ENCODE results near the gene ZNF512B.

Gene ZNF512B

DNA sequence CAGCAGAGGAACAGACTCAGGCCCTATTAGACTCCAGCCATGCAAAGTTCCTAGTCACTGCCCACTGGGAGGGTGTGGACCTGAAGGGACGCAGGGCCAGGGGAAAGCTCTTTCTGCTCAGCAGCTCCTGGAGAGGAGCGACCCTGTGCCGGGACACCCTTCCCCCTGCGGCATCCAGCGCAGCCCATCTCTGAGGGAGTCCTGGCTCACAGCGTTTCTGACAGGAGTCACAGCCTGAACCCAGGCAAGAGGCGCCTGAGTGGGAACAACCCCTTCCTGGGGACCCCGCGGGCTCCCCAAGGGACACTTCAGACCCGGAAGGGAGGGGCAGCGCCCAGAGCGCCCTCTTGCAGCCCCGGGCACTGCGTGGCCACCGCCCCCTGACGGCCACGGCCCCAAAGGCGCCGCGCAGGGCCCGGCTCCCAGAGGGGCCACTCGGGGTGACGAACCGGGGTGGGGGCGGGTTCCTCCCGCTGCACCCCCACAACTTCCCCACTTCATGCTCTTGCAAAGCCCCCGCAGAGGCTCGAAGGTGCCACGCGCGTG is 14.4 kb downstream of the ZNF512B start (continued):
- TF ChIP-seq, protein P1, sequence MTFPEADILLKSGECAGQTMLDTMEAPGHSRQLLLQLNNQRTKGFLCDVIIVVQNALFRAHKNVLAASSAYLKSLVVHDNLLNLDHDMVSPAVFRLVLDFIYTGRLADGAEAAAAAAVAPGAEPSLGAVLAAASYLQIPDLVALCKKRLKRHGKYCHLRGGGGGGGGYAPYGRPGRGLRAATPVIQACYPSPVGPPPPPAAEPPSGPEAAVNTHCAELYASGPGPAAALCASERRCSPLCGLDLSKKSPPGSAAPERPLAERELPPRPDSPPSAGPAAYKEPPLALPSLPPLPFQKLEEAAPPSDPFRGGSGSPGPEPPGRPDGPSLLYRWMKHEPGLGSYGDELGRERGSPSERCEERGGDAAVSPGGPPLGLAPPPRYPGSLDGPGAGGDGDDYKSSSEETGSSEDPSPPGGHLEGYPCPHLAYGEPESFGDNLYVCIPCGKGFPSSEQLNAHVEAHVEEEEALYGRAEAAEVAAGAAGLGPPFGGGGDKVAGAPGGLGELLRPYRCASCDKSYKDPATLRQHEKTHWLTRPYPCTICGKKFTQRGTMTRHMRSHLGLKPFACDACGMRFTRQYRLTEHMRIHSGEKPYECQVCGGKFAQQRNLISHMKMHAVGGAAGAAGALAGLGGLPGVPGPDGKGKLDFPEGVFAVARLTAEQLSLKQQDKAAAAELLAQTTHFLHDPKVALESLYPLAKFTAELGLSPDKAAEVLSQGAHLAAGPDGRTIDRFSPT (tag by site-specific recombination; IDR thresholded peaks at IDR 0.05), result peak; percentile 56; the same call in 1 of the 2 replicates
- TF ChIP-seq ZNF2 (tag by site-specific recombination; IDR thresholded peaks at IDR 0.05) (no peak), MEIS1 (CRISPR knock-in tag; IDR thresholded peaks at IDR 0.05; ENCODE audit: borderline replicate concordance) (no peak), ZNF214 (tag by site-specific recombination; IDR thresholded peaks at IDR 0.05; ENCODE audit: borderline replicate concordance) (no peak), SP2 (tag by site-specific recombination; IDR thresholded peaks at IDR 0.05) (peak; percentile 56), ZNF211 (tag by site-specific recombination; IDR thresholded peaks at IDR 0.05; ENCODE audit: low read depth) (no peak), OVOL3 (tag by site-specific recombination; IDR thresholded peaks at IDR 0.05) (no peak), ZBTB8A (tag by site-specific recombination; IDR thresholded peaks at IDR 0.05) (peak; percentile 97)
- TF ChIP-seq, protein P2, sequence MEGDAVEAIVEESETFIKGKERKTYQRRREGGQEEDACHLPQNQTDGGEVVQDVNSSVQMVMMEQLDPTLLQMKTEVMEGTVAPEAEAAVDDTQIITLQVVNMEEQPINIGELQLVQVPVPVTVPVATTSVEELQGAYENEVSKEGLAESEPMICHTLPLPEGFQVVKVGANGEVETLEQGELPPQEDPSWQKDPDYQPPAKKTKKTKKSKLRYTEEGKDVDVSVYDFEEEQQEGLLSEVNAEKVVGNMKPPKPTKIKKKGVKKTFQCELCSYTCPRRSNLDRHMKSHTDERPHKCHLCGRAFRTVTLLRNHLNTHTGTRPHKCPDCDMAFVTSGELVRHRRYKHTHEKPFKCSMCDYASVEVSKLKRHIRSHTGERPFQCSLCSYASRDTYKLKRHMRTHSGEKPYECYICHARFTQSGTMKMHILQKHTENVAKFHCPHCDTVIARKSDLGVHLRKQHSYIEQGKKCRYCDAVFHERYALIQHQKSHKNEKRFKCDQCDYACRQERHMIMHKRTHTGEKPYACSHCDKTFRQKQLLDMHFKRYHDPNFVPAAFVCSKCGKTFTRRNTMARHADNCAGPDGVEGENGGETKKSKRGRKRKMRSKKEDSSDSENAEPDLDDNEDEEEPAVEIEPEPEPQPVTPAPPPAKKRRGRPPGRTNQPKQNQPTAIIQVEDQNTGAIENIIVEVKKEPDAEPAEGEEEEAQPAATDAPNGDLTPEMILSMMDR (tag by site-specific recombination; IDR thresholded peaks at IDR 0.05), result peak; percentile 89
- TF ChIP-seq, protein P3, sequence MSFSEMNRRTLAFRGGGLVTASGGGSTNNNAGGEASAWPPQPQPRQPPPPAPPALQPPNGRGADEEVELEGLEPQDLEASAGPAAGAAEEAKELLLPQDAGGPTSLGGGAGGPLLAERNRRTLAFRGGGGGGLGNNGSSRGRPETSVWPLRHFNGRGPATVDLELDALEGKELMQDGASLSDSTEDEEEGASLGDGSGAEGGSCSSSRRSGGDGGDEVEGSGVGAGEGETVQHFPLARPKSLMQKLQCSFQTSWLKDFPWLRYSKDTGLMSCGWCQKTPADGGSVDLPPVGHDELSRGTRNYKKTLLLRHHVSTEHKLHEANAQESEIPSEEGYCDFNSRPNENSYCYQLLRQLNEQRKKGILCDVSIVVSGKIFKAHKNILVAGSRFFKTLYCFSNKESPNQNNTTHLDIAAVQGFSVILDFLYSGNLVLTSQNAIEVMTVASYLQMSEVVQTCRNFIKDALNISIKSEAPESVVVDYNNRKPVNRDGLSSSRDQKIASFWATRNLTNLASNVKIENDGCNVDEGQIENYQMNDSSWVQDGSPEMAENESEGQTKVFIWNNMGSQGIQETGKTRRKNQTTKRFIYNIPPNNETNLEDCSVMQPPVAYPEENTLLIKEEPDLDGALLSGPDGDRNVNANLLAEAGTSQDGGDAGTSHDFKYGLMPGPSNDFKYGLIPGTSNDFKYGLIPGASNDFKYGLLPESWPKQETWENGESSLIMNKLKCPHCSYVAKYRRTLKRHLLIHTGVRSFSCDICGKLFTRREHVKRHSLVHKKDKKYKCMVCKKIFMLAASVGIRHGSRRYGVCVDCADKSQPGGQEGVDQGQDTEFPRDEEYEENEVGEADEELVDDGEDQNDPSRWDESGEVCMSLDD (tag by site-specific recombination; IDR thresholded peaks at IDR 0.05), result peak; percentile 83; the same call in 1 of the 2 replicates
- TF ChIP-seq, protein P4, sequence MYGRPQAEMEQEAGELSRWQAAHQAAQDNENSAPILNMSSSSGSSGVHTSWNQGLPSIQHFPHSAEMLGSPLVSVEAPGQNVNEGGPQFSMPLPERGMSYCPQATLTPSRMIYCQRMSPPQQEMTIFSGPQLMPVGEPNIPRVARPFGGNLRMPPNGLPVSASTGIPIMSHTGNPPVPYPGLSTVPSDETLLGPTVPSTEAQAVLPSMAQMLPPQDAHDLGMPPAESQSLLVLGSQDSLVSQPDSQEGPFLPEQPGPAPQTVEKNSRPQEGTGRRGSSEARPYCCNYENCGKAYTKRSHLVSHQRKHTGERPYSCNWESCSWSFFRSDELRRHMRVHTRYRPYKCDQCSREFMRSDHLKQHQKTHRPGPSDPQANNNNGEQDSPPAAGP (tag by site-specific recombination; IDR thresholded peaks at IDR 0.05), result no peak

DNA sequence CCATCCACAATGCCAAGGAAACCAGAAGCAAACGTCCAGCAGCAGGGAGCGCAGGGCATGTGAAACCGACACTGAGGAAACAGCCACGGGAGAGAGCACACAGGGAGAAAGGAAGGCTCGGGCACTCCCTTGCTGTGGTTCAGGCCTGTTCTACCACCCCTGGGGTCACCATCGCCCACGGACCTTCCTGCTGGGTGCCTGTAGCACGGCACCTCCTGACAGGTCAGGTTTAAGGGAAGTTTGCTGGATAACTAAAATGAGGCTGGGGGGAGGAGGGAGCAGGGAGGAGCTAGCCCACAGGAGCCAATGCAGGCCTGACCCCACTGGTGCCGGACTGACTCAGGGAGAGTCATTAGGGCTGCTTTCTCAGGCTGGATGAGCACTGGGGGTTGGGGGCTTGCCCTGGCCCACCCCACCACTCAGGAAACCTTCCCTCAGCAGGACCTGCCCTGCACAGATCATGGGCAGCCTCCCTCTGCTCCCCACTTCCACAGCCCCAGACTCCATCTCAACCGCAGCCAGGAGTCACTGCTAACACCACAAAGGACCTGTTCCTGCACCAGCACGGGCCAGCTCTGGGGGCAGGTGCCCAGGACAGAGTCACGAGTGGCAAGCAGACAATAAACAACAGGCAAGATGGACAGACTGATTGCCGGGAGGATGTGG is 15.8 kb downstream of the ZNF512B start:
- H3K9me3 ChIP-seq (ENCODE audit: control insufficient read depth, insufficient read depth, low read depth, low read length), result no peaks in the 10 kb centered on the region
- no peak overlapping the region for H3K4me3 ChIP-seq (ENCODE audit: low read depth, low read length)
- no peak overlapping the region for H3K27ac ChIP-seq (ENCODE audit: extremely low read depth, low read depth, low read length)
- TF ChIP-seq, protein P5, sequence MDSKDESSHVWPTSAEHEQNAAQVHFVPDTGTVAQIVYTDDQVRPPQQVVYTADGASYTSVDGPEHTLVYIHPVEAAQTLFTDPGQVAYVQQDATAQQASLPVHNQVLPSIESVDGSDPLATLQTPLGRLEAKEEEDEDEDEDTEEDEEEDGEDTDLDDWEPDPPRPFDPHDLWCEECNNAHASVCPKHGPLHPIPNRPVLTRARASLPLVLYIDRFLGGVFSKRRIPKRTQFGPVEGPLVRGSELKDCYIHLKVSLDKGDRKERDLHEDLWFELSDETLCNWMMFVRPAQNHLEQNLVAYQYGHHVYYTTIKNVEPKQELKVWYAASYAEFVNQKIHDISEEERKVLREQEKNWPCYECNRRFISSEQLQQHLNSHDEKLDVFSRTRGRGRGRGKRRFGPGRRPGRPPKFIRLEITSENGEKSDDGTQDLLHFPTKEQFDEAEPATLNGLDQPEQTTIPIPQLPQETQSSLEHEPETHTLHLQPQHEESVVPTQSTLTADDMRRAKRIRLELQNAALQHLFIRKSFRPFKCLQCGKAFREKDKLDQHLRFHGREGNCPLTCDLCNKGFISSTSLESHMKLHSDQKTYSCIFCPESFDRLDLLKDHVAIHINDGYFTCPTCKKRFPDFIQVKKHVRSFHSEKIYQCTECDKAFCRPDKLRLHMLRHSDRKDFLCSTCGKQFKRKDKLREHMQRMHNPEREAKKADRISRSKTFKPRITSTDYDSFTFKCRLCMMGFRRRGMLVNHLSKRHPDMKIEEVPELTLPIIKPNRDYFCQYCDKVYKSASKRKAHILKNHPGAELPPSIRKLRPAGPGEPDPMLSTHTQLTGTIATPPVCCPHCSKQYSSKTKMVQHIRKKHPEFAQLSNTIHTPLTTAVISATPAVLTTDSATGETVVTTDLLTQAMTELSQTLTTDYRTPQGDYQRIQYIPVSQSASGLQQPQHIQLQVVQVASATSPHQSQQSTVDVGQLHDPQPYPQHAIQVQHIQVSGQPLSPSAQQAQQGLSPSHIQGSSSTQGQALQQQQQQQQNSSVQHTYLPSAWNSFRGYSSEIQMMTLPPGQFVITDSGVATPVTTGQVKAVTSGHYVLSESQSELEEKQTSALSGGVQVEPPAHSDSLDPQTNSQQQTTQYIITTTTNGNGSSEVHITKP (tag by site-specific recombination; IDR thresholded peaks at IDR 0.05), result no peak
- TF ChIP-seq ZBTB1 (tag by site-specific recombination; IDR thresholded peaks at IDR 0.05) (no peak), GLIS2 (tag by site-specific recombination; IDR thresholded peaks at IDR 0.05) (no peak; the same call in 1 of the 2 replicates), SP3 (tag by site-specific recombination; IDR thresholded peaks at IDR 0.05) (no peak), ZNF600 (tag by site-specific recombination; IDR thresholded peaks at IDR 0.05) (peak; percentile 54; the same call in 1 of the 2 replicates), ZNF211 (tag by site-specific recombination; IDR thresholded peaks at IDR 0.05; ENCODE audit: low read depth) (no peak), ZFHX2 (tag by site-specific recombination; conservative IDR thresholded peaks at IDR 0.05) (0 out of 2 replicates have a peak, but pooled peaks have one; percentile 14), ZNF623 (tag by site-specific recombination; IDR thresholded peaks at IDR 0.05) (no peak), MEIS1 (CRISPR knock-in tag; IDR thresholded peaks at IDR 0.05; ENCODE audit: borderline replicate concordance) (no peak), ZIC2 (tag by site-specific recombination; IDR thresholded peaks at IDR 0.05) (peak; percentile 68; the same call in 1 of the 2 replicates)
- TF ChIP-seq, protein P6, sequence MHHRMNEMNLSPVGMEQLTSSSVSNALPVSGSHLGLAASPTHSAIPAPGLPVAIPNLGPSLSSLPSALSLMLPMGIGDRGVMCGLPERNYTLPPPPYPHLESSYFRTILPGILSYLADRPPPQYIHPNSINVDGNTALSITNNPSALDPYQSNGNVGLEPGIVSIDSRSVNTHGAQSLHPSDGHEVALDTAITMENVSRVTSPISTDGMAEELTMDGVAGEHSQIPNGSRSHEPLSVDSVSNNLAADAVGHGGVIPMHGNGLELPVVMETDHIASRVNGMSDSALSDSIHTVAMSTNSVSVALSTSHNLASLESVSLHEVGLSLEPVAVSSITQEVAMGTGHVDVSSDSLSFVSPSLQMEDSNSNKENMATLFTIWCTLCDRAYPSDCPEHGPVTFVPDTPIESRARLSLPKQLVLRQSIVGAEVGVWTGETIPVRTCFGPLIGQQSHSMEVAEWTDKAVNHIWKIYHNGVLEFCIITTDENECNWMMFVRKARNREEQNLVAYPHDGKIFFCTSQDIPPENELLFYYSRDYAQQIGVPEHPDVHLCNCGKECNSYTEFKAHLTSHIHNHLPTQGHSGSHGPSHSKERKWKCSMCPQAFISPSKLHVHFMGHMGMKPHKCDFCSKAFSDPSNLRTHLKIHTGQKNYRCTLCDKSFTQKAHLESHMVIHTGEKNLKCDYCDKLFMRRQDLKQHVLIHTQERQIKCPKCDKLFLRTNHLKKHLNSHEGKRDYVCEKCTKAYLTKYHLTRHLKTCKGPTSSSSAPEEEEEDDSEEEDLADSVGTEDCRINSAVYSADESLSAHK (tag by site-specific recombination; IDR thresholded peaks at IDR 0.05), result peak; percentile 27; the same call in 1 of the 2 replicates
- ChIA-PET CTCF (no interaction called here), POLR2A (no interaction called here)
- H3K36me3 ChIP-seq (ENCODE audit: control insufficient read depth in 2 of 2, insufficient read depth in 1 of 2, low read length in 2 of 2), result peaks cover 0 to 11% of the 10 kb centered on the region in 2 experiments; a peak in 1 of 3 replicates
- H3K4me1 ChIP-seq (ENCODE audit: control insufficient read depth, insufficient read depth, low read length), result no peaks in the 10 kb centered on the region; the same call in 1 of the 2 replicates

All from HEK293 (cell line).